Lower leg skin (tissue), 3 donors: ENCODE results near the gene HLA-DOA.

Experiments used
- CTCF ChIP-seq, 3 donors: fragments of 450-650 bp; IDR thresholded peaks; one replicate each; pipeline ENCODE4 v1.5.1; 2016; ENCODE audit warnings: antibody characterized with exemption in 3 of 3, mild to moderate bottlenecking in 3 of 3, moderate library complexity in 2 of 3
- POLR2A ChIP-seq, 2 donors: fragments of 450-650 bp; IDR thresholded peaks; one replicate each; pipeline ENCODE4 v1.6.1; 2016 to 2017; ENCODE audit warnings: antibody characterized with exemption in 2 of 2, mild to moderate bottlenecking in 1 of 2, moderate library complexity in 1 of 2

- no peak for TF ChIP-seq CTCF (IDR thresholded peaks at IDR 0.05)
- no peak for TF ChIP-seq POLR2A (IDR thresholded peaks at IDR 0.05)
These were observed 20.2 kb upstream of the HLA-DOA start for GRCh38 chr6:33029328-33030184.
